ENCODE results near the gene S100A9. TPM values are rescaled to one million over a fixed set of nuclear protein-coding genes. Genes with fewer than 3 reads are reported as not detected.

Gene S100A9
- total RNA-seq, 6 experiments from 2014 or later = not detected

GRCh38 chr1:153364766-153365666, 7.4 kb downstream of the S100A9 start:
- Mint-ChIP-seq H3K4me1 (ENCODE audit: low read depth) (no peaks in the 10 kb centered on the region), H3K36me3 (ENCODE audit: low read depth) (no peaks in the 10 kb centered on the region), H3K4me3 (no peak overlapping the region), H3K27ac (no peak overlapping the region), H3K27me3 (ENCODE audit: insufficient read depth) (peaks cover 42% of the 10 kb centered on the region), H3K9me3 (no peaks in the 10 kb centered on the region)
- no peak for DNase-seq
- no peak for TF ChIP-seq CTCF (IDR thresholded peaks at IDR 0.05)

GRCh38 chr1:153365696-153366095, 8.0 kb downstream of the S100A9 start:
- Mint-ChIP-seq H3K27ac (no peak overlapping the region), H3K4me1 (ENCODE audit: low read depth) (no peaks in the 10 kb centered on the region), H3K4me3 (no peak overlapping the region), H3K36me3 (ENCODE audit: low read depth) (no peaks in the 10 kb centered on the region), H3K9me3 (no peaks in the 10 kb centered on the region), H3K27me3 (ENCODE audit: insufficient read depth) (peaks cover 39% of the 10 kb centered on the region)
- DNase-seq = no peak
- no peak for TF ChIP-seq CTCF (IDR thresholded peaks at IDR 0.05)

- TF ChIP-seq CTCF (IDR thresholded peaks at IDR 0.05) = no peak
- Mint-ChIP-seq H3K4me1 (ENCODE audit: low read depth) (no peaks in the 10 kb centered on the region), H3K9me3 (no peaks in the 10 kb centered on the region), H3K4me3 (no peak overlapping the region), H3K27ac (no peak overlapping the region), H3K36me3 (ENCODE audit: low read depth) (no peaks in the 10 kb centered on the region), H3K27me3 (ENCODE audit: insufficient read depth) (peaks cover 41% of the 10 kb centered on the region)
- DNase-seq = no peak
Measured at GRCh38 chr1:153366261-153366660, 8.6 kb downstream of the S100A9 start.

GRCh38 chr1:153367090-153367489, 9.4 kb downstream of the S100A9 start:
- TF ChIP-seq CTCF (IDR thresholded peaks at IDR 0.05) = no peak
- Mint-ChIP-seq H3K36me3 (ENCODE audit: low read depth) (no peaks in the 10 kb centered on the region), H3K27ac (no peak overlapping the region), H3K9me3 (no peaks in the 10 kb centered on the region), H3K4me3 (no peak overlapping the region), H3K4me1 (ENCODE audit: low read depth) (no peaks in the 10 kb centered on the region), H3K27me3 (ENCODE audit: insufficient read depth) (peaks cover 42% of the 10 kb centered on the region)
- DNase-seq = no peak

GRCh38 chr1:153368495-153368894, 10.8 kb downstream of the S100A9 start:
- no peak for TF ChIP-seq CTCF (IDR thresholded peaks at IDR 0.05)
- no peaks in the 10 kb centered on the region for H3K36me3 Mint-ChIP-seq (ENCODE audit: low read depth)
- H3K4me1 Mint-ChIP-seq (ENCODE audit: low read depth) = no peaks in the 10 kb centered on the region
- no peaks in the 10 kb centered on the region for H3K9me3 Mint-ChIP-seq
- DNase-seq = no peak
- H3K27ac Mint-ChIP-seq = no peak overlapping the region
- peaks cover 45% of the 10 kb centered on the region for H3K27me3 Mint-ChIP-seq (ENCODE audit: insufficient read depth)
- no peak overlapping the region for H3K4me3 Mint-ChIP-seq

Data from HFFc6 (cell line).